Measurements from ENCODE around the gene ARHGAP22. TPM values are rescaled to one million over a fixed set of nuclear protein-coding genes. Genes with fewer than 3 reads are reported as not detected.
"Not testable (repeated sequence)": the region's sequence is repeated elsewhere in the genome, so short reads cannot be mapped to it uniquely, and the experiment has no call there.

The ARHGAP22 gene
- total and polyA plus RNA-seq, 3 experiments from 2014 or later = not detected

- no peak overlapping the region for H3K4me3 ChIP-seq (ENCODE audit: low read length)
- peaks cover 0 to 1% (median 0%) of the 10 kb centered on the region in 3 donors for H3K4me1 Mint-ChIP-seq
- no peak for DNase-seq
- H3K27me3 ChIP-seq (ENCODE audit: insufficient read depth, low read length, poor library complexity, severe bottlenecking) = no peaks in the 10 kb centered on the region
- no peak overlapping the region for H3K27ac ChIP-seq (ENCODE audit: low read depth, low read length)
- no peak overlapping the region for H3K27ac Mint-ChIP-seq
- no peak overlapping the region for H3K4me3 Mint-ChIP-seq
- no peaks in the 10 kb centered on the region for H3K9me3 ChIP-seq (ENCODE audit: low read length)
- H3K27me3 Mint-ChIP-seq = no peaks in the 10 kb centered on the region
- no peaks in the 10 kb centered on the region for H3K36me3 ChIP-seq (ENCODE audit: insufficient read depth, low read length)
- ChIA-PET CTCF (no interaction called here), POLR2A (no interaction called here)
- H3K36me3 Mint-ChIP-seq = peaks cover 7 to 71% (median 14%) of the 10 kb centered on the region in 3 donors
- no peaks in the 10 kb centered on the region for H3K9me3 Mint-ChIP-seq
- H3K4me1 ChIP-seq (ENCODE audit: insufficient read depth, low read length) = no peaks in the 10 kb centered on the region
Observed at GRCh38 chr10:48431871-48432270, 173.0 kb downstream of the ARHGAP22 start.

GRCh38 chr10:48430402-48430993 lies 174.4 kb downstream of the ARHGAP22 start:
- Histone ChIP-seq H3K27me3 (ENCODE audit: insufficient read depth, low read length, poor library complexity, severe bottlenecking) (no peaks in the 10 kb centered on the region), H3K4me1 (ENCODE audit: insufficient read depth, low read length) (no peaks in the 10 kb centered on the region), H3K27ac (ENCODE audit: low read depth, low read length) (no peak overlapping the region), H3K36me3 (ENCODE audit: insufficient read depth, low read length) (no peaks in the 10 kb centered on the region), H3K9me3 (ENCODE audit: low read length) (no peaks in the 10 kb centered on the region), H3K4me3 (ENCODE audit: low read length) (no peak overlapping the region)
- Mint-ChIP-seq H3K27ac (peak overlapping the region in 1 of 8 donors; percentile 58), H3K4me1 (peaks cover 0 to 1% (median 0%) of the 10 kb centered on the region in 3 donors), H3K9me3 (no peaks in the 10 kb centered on the region), H3K27me3 (no peaks in the 10 kb centered on the region), H3K36me3 (peaks cover 12 to 74% (median 18%) of the 10 kb centered on the region in 3 donors), H3K4me3 (no peak overlapping the region)
- DNase-seq = no peak
- ChIA-PET CTCF (no interaction called here), POLR2A (no interaction called here)

DNA sequence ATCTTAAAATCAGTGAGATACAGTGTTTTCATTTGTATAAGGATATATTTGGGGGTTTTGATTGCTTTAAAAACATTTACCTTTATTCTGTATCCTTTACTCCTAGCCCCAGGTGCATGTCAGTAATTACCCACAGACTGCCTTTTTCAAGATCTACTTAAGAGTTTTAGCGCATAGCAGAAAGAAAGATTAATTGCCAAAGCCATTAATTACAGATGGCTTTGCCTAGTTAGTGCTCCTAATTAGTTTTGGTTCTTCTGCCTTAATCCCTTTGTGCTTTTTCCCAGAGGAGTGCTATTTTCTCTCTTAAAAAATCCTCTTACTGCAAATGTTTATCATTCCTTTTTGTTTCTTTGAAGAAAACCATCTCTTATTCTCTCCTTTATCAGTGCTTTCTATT lies 175.6 kb downstream of the ARHGAP22 start:
- Mint-ChIP-seq H3K4me3 (no peak overlapping the region), H3K36me3 (peaks cover 12 to 75% (median 19%) of the 10 kb centered on the region in 3 donors), H3K27me3 (no peaks in the 10 kb centered on the region), H3K4me1 (peaks cover 0 to 1% (median 0%) of the 10 kb centered on the region in 3 donors), H3K27ac (no peak overlapping the region), H3K9me3 (no peaks in the 10 kb centered on the region)
- CTCF ChIA-PET = no interaction called here
- no peaks in the 10 kb centered on the region for H3K9me3 ChIP-seq (ENCODE audit: low read length)
- POLR2A ChIA-PET = no interaction called here
- no peaks in the 10 kb centered on the region for H3K27me3 ChIP-seq (ENCODE audit: insufficient read depth, low read length, poor library complexity, severe bottlenecking)
- no peaks in the 10 kb centered on the region for H3K4me1 ChIP-seq (ENCODE audit: insufficient read depth, low read length)
- no peaks in the 10 kb centered on the region for H3K36me3 ChIP-seq (ENCODE audit: insufficient read depth, low read length)
- no peak overlapping the region for H3K27ac ChIP-seq (ENCODE audit: low read depth, low read length)
- H3K4me3 ChIP-seq (ENCODE audit: low read length) = no peak overlapping the region
- DNase-seq = no peak

GRCh38 chr10:48428896-48429295 lies 176.0 kb downstream of the ARHGAP22 start:
- POLR2A ChIA-PET = no interaction called here
- H3K27me3 Mint-ChIP-seq = no peaks in the 10 kb centered on the region
- CTCF ChIA-PET = no interaction called here

DNA sequence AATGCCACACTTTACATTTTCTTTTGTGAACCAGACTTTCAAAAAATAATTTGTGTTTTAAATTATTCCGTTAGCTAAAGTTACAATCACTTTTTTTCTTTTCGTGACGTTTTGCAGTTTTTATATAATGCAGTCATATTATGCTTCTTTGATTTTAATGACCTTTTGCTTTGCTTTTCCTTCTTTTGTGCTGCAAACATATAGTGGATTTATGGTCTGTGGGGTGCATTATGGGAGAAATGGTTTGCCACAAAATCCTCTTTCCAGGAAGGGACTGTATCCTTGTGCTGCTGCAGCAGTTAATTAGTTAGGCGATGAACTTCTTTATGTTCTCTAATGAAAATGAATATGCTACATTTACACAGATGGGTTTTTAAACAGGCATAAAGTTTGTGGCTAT lies 181.0 kb downstream of the ARHGAP22 start:
- ChIA-PET CTCF (no interaction called here), POLR2A (no interaction called here)
- Mint-ChIP-seq H3K9me3 (no peaks in the 10 kb centered on the region), H3K27ac (peak overlapping the region in 1 of 8 donors; percentile 24), H3K4me3 (no peak overlapping the region), H3K27me3 (no peaks in the 10 kb centered on the region), H3K4me1 (peaks cover 0 to 2% (median 0%) of the 10 kb centered on the region in 3 donors), H3K36me3 (peaks cover 19 to 54% (median 20%) of the 10 kb centered on the region in 3 donors)
- H3K4me1 ChIP-seq (ENCODE audit: insufficient read depth, low read length) = no peaks in the 10 kb centered on the region
- no peak for DNase-seq
- H3K27me3 ChIP-seq (ENCODE audit: insufficient read depth, low read length, poor library complexity, severe bottlenecking) = no peaks in the 10 kb centered on the region
- H3K9me3 ChIP-seq (ENCODE audit: low read length) = no peaks in the 10 kb centered on the region
- H3K4me3 ChIP-seq (ENCODE audit: low read length) = no peak overlapping the region
- H3K27ac ChIP-seq (ENCODE audit: low read depth, low read length) = no peak overlapping the region
- peaks cover 4% of the 10 kb centered on the region for H3K36me3 ChIP-seq (ENCODE audit: insufficient read depth, low read length)

More at GRCh38 chr10:48428896-48429295, 176.0 kb downstream of the ARHGAP22 start:
- no peak overlapping the region for H3K27ac Mint-ChIP-seq
- H3K4me3 Mint-ChIP-seq = no peak overlapping the region
- H3K4me1 Mint-ChIP-seq = peaks cover 0 to 1% (median 0%) of the 10 kb centered on the region in 3 donors
- H3K9me3 Mint-ChIP-seq = no peaks in the 10 kb centered on the region
- H3K4me1 ChIP-seq (ENCODE audit: insufficient read depth, low read length) = no peaks in the 10 kb centered on the region
- no peak for DNase-seq
- H3K27me3 ChIP-seq (ENCODE audit: insufficient read depth, low read length, poor library complexity, severe bottlenecking) = no peaks in the 10 kb centered on the region
- no peak overlapping the region for H3K27ac ChIP-seq (ENCODE audit: low read depth, low read length)
- no peaks in the 10 kb centered on the region for H3K36me3 ChIP-seq (ENCODE audit: insufficient read depth, low read length)
- H3K9me3 ChIP-seq (ENCODE audit: low read length) = no peaks in the 10 kb centered on the region
- no peak overlapping the region for H3K4me3 ChIP-seq (ENCODE audit: low read length)
- H3K36me3 Mint-ChIP-seq = peaks cover 12 to 72% (median 20%) of the 10 kb centered on the region in 3 donors

DNA sequence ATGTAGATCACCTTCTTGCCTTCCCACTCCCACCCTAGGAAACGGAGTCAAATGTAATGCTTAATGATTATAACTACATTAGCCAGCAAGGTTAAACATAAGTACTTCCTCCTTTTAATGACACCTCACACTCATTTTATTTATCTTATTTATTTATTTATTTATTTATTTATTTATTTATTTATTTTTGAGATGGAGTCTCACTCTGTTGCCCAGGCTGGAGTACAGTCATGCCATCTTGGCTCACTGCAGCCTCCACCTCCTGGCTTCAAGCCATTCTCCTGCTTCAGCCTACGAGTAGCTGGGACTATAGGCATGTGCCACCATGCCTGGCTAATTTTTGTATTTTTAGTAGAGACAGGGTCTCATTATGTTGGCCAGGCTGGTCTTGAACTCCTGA lies 183.0 kb downstream of the ARHGAP22 start:
- H3K27ac Mint-ChIP-seq; H3K27me3 ChIP-seq (ENCODE audit: insufficient read depth, low read length, poor library complexity, severe bottlenecking); H3K36me3 ChIP-seq (ENCODE audit: insufficient read depth, low read length); CTCF ChIA-PET; H3K27me3 Mint-ChIP-seq; H3K9me3 Mint-ChIP-seq; H3K4me1 ChIP-seq (ENCODE audit: insufficient read depth, low read length); H3K9me3 ChIP-seq (ENCODE audit: low read length); H3K4me3 ChIP-seq (ENCODE audit: low read length); H3K27ac ChIP-seq (ENCODE audit: low read depth, low read length); DNase-seq; H3K4me1 Mint-ChIP-seq; H3K4me3 Mint-ChIP-seq; POLR2A ChIA-PET: not testable (repeated sequence)
- H3K36me3 Mint-ChIP-seq = peaks cover 12 to 41% (median 14%) of the 10 kb centered on the region in 3 donors

- H3K4me3 Mint-ChIP-seq = no peak overlapping the region
- no peak overlapping the region for H3K27ac Mint-ChIP-seq
- H3K9me3 ChIP-seq (ENCODE audit: low read length) = no peaks in the 10 kb centered on the region
- no peak overlapping the region for H3K4me3 ChIP-seq (ENCODE audit: low read length)
- no peak for DNase-seq
- H3K9me3 Mint-ChIP-seq = no peaks in the 10 kb centered on the region
- ChIA-PET POLR2A (no interaction called here), CTCF (no interaction called here)
- no peak overlapping the region for H3K27ac ChIP-seq (ENCODE audit: low read depth, low read length)
- no peaks in the 10 kb centered on the region for H3K4me1 ChIP-seq (ENCODE audit: insufficient read depth, low read length)
- peaks cover 0 to 2% (median 0%) of the 10 kb centered on the region in 3 donors for H3K4me1 Mint-ChIP-seq
- peaks cover 4% of the 10 kb centered on the region for H3K36me3 ChIP-seq (ENCODE audit: insufficient read depth, low read length)
- peaks cover 9 to 39% (median 15%) of the 10 kb centered on the region in 3 donors for H3K36me3 Mint-ChIP-seq
- H3K27me3 ChIP-seq (ENCODE audit: insufficient read depth, low read length, poor library complexity, severe bottlenecking) = no peaks in the 10 kb centered on the region
- no peaks in the 10 kb centered on the region for H3K27me3 Mint-ChIP-seq
Observed at GRCh38 chr10:48419714-48420113, 185.2 kb downstream of the ARHGAP22 start.

DNA sequence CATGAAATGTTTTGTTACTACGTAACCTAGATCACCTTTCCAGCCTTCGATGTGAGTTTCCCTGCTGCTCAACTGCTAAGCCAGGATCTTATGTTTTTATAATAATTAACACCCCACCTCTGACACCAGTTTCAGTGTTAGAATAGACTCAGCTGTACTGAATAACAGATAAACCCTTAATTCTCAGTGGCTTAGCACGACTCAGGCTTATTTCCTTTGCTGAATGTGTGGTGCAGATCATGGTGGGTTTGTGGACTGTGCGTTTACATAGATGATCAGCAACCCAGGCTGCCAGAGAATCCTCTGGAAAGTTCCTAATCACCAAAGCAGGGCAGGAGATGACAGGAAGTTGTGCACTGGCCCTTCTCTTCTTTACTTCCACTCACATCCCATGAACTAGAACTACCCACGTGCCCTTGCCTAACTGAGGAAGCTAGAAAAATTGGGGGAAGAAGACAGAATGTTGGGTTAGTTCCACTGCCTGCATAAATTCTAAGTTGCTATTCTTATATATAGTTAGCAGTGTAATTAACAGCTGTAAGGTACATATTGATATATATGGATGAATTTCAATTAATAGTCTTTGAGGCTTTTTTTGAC lies 186.6 kb downstream of the ARHGAP22 start:
- Histone ChIP-seq H3K27ac (ENCODE audit: low read depth, low read length) (no peak overlapping the region), H3K4me1 (ENCODE audit: insufficient read depth, low read length) (no peaks in the 10 kb centered on the region), H3K27me3 (ENCODE audit: insufficient read depth, low read length, poor library complexity, severe bottlenecking) (no peaks in the 10 kb centered on the region), H3K9me3 (ENCODE audit: low read length) (no peaks in the 10 kb centered on the region), H3K4me3 (ENCODE audit: low read length) (no peak overlapping the region), H3K36me3 (ENCODE audit: insufficient read depth, low read length) (peaks cover 4% of the 10 kb centered on the region)
- Mint-ChIP-seq H3K27ac (peak overlapping the region in 2 of 8 donors; percentile 32 to 47), H3K4me1 (peaks cover 0 to 2% (median 0%) of the 10 kb centered on the region in 3 donors), H3K27me3 (no peaks in the 10 kb centered on the region), H3K9me3 (peaks cover 0 to 3% (median 0%) of the 10 kb centered on the region in 5 donors), H3K36me3 (peaks cover 8 to 40% (median 20%) of the 10 kb centered on the region in 3 donors), H3K4me3 (peak overlapping the region in 1 of 7 donors; percentile 40)
- ChIA-PET CTCF (no interaction called here), POLR2A (no interaction called here)
- no peak for DNase-seq
